ENCODE data around the gene GLUD1. TPM values are rescaled to one million over a fixed set of nuclear protein-coding genes. Genes with fewer than 3 reads are reported as not detected.

The GLUD1 gene
- total RNA-seq (2022; extraction: Qiagen RNA extraction; ENCODE audit: low read depth): 90.0 to 104 TPM (median 97.6 TPM) in 5 replicates

GRCh38 chr10:87094373-87095235, at the start of gene GLUD1, which contains the start of gene SHLD2:
GLUD1 (minus strand) TSS chr10:87094843; CDS start chr10:87094769, 74 bp downstream.
SHLD2 (plus strand) TSS chr10:87095206; CDS start chr10:87151355, 56,149 bp downstream.

GRCh38 chr10:87020056-87020455, 74.6 kb downstream of the GLUD1 start, which contains the start of gene FAM25A:
FAM25A (plus strand) TSS chr10:87020294; CDS start chr10:87020325, 31 bp downstream.

Other genes starting within 250 kb of the GLUD1 start
- 0.51 to 1.1 TPM (median 0.94 TPM) in 5 replicates for gene MMRN2, start 137.2 kb downstream of the GLUD1 start, total RNA-seq (2022; extraction: Qiagen RNA extraction; ENCODE audit: low read depth)
- gene SNCG, start 136.2 kb downstream of the GLUD1 start, total RNA-seq (2022; extraction: Qiagen RNA extraction; ENCODE audit: low read depth): 8.7 to 13.7 TPM (median 12.7 TPM) in 5 replicates
- gene ADIRF, start 126.4 kb downstream of the GLUD1 start, total RNA-seq (2022; extraction: Qiagen RNA extraction; ENCODE audit: low read depth): 0.16 to 0.49 TPM in 2 of 5 replicates, not detected in the others
- gene FAM25A, start 74.5 kb downstream of the GLUD1 start, total RNA-seq (2022; extraction: Qiagen RNA extraction; ENCODE audit: low read depth): 1.1 TPM in 1 of 5 replicates, not detected in the others
- gene SHLD2, start 363 bp upstream of the GLUD1 start, total RNA-seq (2022; extraction: Qiagen RNA extraction; ENCODE audit: low read depth): 23.5 to 27.3 TPM (median 24.9 TPM) in 5 replicates
- 0.07 to 0.16 TPM (median 0.10 TPM) in 4 of 5 replicates, not detected in the other for gene NUTM2A, start 130.6 kb upstream of the GLUD1 start, total RNA-seq (2022; extraction: Qiagen RNA extraction; ENCODE audit: low read depth)

Data from A549 treated with CpdA at 1 μM for 4 hours (cell line).